Smooth muscle cell of bladder (primary cell): ENCODE measurements around the gene POM121C. TPM values are rescaled to one million over a fixed set of nuclear protein-coding genes. Genes with fewer than 3 reads are reported as not detected.

ENCODE experiments used
- total RNA-seq: library from RNA; depleted of rRNA; stranded (reverse); fragments of >200 nt; gene quantifications from 2 replicates; pipeline ENCODE4 v1.2.3, GENCODE V29; 2014

Gene POM121C
- total RNA-seq: 8.0 and 12.0 TPM in 2 replicates

DNA sequence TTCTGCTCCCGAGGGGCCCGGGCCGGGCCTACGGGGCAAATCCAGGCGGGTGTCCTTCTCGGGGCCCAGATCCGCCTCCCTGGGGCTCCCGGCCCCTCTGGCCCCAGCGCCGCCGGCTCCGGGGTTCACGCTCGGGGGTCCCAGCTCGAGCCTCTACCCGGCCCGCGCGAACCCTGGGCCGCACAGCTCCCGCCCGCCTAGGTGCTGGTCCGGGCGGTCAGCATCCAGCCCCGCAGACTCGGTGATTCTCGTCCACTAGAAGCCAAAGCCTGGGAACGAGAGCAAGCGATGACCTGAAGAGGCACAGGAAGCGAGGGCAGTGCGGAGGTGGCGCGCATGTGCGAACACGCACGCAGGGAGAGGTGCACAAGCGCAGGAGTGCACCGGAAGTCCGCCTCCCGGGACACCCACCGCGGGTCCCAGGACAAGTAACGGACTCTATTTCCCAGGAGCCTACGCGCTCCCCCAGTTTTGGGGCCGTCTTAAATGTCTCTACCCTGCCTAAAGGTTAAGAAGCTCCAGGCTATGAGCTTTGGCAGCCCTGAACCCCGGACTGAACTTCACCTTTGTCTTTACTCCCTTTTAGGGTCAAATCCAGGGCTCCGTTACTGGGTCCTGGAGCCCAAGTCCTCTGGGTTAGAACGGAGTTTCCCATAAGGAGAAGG, at the start of gene POM121C:
POM121C (minus strand) TSS at position 321 of the 665 bp plus-strand sequence. CDS start 44,803 bp downstream, outside the sequence.

DNA sequence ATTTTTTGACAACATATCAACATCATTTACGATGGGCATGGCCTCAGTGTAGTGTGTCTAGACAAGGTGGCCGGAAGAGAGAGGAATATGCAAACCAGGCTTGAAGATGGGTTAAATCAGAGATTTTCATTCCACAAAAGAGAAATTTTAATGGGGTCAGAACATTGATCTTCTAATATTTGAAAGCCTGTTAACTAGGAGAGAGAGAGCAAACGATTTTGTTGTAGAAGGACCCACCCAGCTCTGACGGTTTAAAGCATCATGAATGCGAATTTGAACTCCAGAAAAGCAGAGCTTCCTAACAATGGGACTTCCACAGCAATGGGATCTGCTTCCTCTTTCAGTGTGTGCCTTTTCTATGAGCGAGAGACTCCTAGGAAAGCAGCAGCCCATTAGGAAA, 5.9 kb upstream of the POM121C start, which contains the start of gene SPDYE5:
SPDYE5 (plus strand) TSS at position 301 of the 400 bp plus-strand sequence. CDS start 1,728 bp downstream, outside the sequence.

DNA sequence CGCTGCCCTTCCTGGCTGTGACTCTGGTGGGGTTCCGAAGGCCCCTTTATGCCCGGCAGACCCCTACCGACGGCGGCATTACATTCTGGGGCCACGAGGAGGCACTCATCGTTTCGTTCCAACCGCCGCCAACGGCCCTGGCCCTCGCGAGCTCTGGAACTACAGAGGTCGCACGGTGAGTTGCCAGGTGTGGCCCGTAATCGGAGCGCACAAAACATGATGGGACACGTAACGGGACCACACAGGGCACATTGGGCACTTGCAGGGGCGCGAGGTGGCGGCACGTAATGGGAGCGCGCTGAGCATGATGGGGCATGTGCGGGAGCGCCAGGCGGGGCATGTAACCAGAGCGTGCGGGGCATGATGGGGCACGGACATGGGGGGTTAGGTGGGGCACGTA, 90.8 kb downstream of the POM121C start, which contains the start of gene TRIM73:
TRIM73 (plus strand) TSS at position 301 of the 400 bp plus-strand sequence. CDS start 3,305 bp downstream, outside the sequence.

Other genes with a start within 250 kb of the POM121C start
- 0.18 and 0.71 TPM in 2 replicates for gene TRIM73, start 90.7 kb downstream of the POM121C start, total RNA-seq
- gene SPDYE5, start 6.0 kb upstream of the POM121C start, total RNA-seq: not detected in 2 replicates